Body of pancreas (tissue), 4 donors: ENCODE results near the gene CSE1L.
"Not testable (repeated sequence)": the region's sequence is repeated elsewhere in the genome, so short reads cannot be mapped to it uniquely, and the experiment has no call there.

Experiments
- POLR2A ChIP-seq, 3 donors: fragments of 450-650 bp; IDR thresholded peaks; one replicate each; pipeline ENCODE4 v1.6.1; 2016; ENCODE audit warnings: antibody characterized with exemption in 3 of 3, mild to moderate bottlenecking in 2 of 3
- TF ChIP-seq, protein P1 (sequence below), 7 experiments: fragments of 450-650 bp in 4 of 7; fragments of 200-600 bp in 3 of 7; sonication (generic) in 3 of 7; IDR thresholded peaks; one replicate each; pipeline ENCODE4 v1.5.1; 2016 to 2019; ENCODE audit warnings: antibody characterized with exemption in 7 of 7

GRCh38 chr20:49082295-49082694 lies 36.2 kb downstream of the CSE1L start:
- TF ChIP-seq, protein P1, sequence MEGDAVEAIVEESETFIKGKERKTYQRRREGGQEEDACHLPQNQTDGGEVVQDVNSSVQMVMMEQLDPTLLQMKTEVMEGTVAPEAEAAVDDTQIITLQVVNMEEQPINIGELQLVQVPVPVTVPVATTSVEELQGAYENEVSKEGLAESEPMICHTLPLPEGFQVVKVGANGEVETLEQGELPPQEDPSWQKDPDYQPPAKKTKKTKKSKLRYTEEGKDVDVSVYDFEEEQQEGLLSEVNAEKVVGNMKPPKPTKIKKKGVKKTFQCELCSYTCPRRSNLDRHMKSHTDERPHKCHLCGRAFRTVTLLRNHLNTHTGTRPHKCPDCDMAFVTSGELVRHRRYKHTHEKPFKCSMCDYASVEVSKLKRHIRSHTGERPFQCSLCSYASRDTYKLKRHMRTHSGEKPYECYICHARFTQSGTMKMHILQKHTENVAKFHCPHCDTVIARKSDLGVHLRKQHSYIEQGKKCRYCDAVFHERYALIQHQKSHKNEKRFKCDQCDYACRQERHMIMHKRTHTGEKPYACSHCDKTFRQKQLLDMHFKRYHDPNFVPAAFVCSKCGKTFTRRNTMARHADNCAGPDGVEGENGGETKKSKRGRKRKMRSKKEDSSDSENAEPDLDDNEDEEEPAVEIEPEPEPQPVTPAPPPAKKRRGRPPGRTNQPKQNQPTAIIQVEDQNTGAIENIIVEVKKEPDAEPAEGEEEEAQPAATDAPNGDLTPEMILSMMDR (IDR thresholded peaks at IDR 0.05), result not testable (repeated sequence)
- not testable (repeated sequence) for TF ChIP-seq POLR2A (IDR thresholded peaks at IDR 0.05)
